B cell (primary cell): ENCODE results near the gene RPL23. TPM values are rescaled to one million over a fixed set of nuclear protein-coding genes. Genes with fewer than 3 reads are reported as not detected.

ENCODE experiments used
- ATAC-seq: fragments of 200-7000 bp; cut with Tn5 transposase; one replicate; pipeline ENCODE4 v1.10.0; 2021; ENCODE audit warnings: low read depth, mild to moderate bottlenecking, moderate number of reproducible peaks, moderate library complexity
- CTCF ChIA-PET: fragments of 350-600 bp; sonication (Branson Sonifier 250); formaldehyde crosslinking; loops from one replicate; lab custom pipeline; 2021; ENCODE audit warnings: antibody characterized with exemption, inconsistent platforms; lab: Charles Lee
- POLR2A ChIA-PET: fragments of 350-600 bp; sonication (Branson Sonifier 250); formaldehyde crosslinking; loops from one replicate; lab custom pipeline; 2021; ENCODE audit warnings: antibody characterized with exemption; lab: Charles Lee
- DNase-seq: peaks from one replicate; pipeline ENCODE4 v3.0.0; 2013
- H2AFZ ChIP-seq: 2 replicates; pipeline ENCODE4 v1.6.1; 2012; ENCODE audit warnings: mild to moderate bottlenecking, low read depth, low read length; ENCODE audit not compliant: insufficient read depth, poor library complexity, severe bottlenecking
- H3K27ac ChIP-seq, 2 donors: 1 replicate in 1 of 2; 2 replicates in 1 of 2; pipeline ENCODE4 v1.5.1; 2012 to 2013; ENCODE audit warnings: low read length in 2 of 2, mild to moderate bottlenecking in 2 of 2, moderate library complexity in 1 of 2
- H3K27me3 ChIP-seq, 4 experiments: fragments of 200-600 bp in 1 of 4; sonication (generic) in 1 of 4; replicated peaks in 1 of 4; 1 replicate in 2 of 4; 2 replicates in 2 of 4; pipeline versions ENCODE4 v1.6.1 to v1.7.0; 2013 to 2016; ENCODE audit warnings: low read length in 3 of 4, mild to moderate bottlenecking in 2 of 4, mixed read lengths in 1 of 4, moderate library complexity in 1 of 4; ENCODE audit not compliant: insufficient read depth in 4 of 4, control insufficient read depth in 3 of 4; ENCODE audit errors: control extremely low read depth in 1 of 4
- H3K36me3 ChIP-seq, 2 experiments: replicated peaks in 1 of 2; 1 replicate in 1 of 2; 2 replicates in 1 of 2; pipeline versions ENCODE4 v1.6.1 to v1.7.1; 2013; ENCODE audit warnings: low read length in 1 of 2; ENCODE audit not compliant: insufficient read depth in 2 of 2, control insufficient read depth in 1 of 2; ENCODE audit errors: control extremely low read depth in 1 of 2, extremely low read depth in 1 of 2
- H3K4me1 ChIP-seq, 2 donors: fragments of 200-600 bp in 1 of 2; sonication (generic) in 1 of 2; 1 replicate in 1 of 2; 2 replicates in 1 of 2; pipeline versions ENCODE4 v1.5.1 to v1.6.1; 2013 to 2017; ENCODE audit warnings: low read length in 2 of 2; ENCODE audit not compliant: control insufficient read depth in 2 of 2, insufficient read depth in 2 of 2
- H3K4me2 ChIP-seq: replicated peaks from 2 replicates; pipeline ENCODE3; 2012; ENCODE audit warnings: mild to moderate bottlenecking, low read depth, low read length; ENCODE audit not compliant: poor library complexity, severe bottlenecking
- H3K4me3 ChIP-seq, 5 experiments: fragments of 200-600 bp in 1 of 5; sonication (generic) in 1 of 5; 1 replicate in 3 of 5; 2 replicates in 2 of 5; pipeline versions ENCODE4 v1.5.1 to v1.7.0; 2011 to 2016; ENCODE audit warnings: low read length in 4 of 5, mild to moderate bottlenecking in 4 of 5, low read depth in 2 of 5, control low read depth in 1 of 5, moderate library complexity in 1 of 5; ENCODE audit not compliant: insufficient read depth in 1 of 5; ENCODE audit errors: control extremely low read depth in 1 of 5, extremely low read depth in 1 of 5
- H3K79me2 ChIP-seq: fragments of 200-600 bp; sonication (generic); one replicate; pipeline ENCODE4 v1.6.0; 2016; ENCODE audit warnings: low read length; ENCODE audit not compliant: control insufficient read depth, insufficient read depth
- H3K9ac ChIP-seq: fragments of 200-600 bp; sonication (generic); 2 replicates; pipeline ENCODE4 v1.6.1; 2017; ENCODE audit warnings: mild to moderate bottlenecking, low read length, moderate library complexity
- H3K9me3 ChIP-seq, 3 donors: one replicate each; pipeline versions ENCODE4 v1.6.1 to v1.7.1; 2013; ENCODE audit warnings: low read length in 2 of 3; ENCODE audit not compliant: control insufficient read depth in 2 of 3, insufficient read depth in 1 of 3; ENCODE audit errors: control extremely low read depth in 1 of 3
- H4K20me1 ChIP-seq: 2 replicates; pipeline ENCODE4 v1.6.0; 2012; ENCODE audit warnings: mild to moderate bottlenecking, low read length; ENCODE audit not compliant: insufficient read depth, control insufficient read depth, poor library complexity, severe bottlenecking
- H3K27ac Mint-ChIP-seq: one replicate; pipeline ENCODE4 v1.8.0; 2021; ENCODE audit warnings: mixed read lengths
- H3K27me3 Mint-ChIP-seq: one replicate; pipeline ENCODE4 v1.8.0; 2021; ENCODE audit warnings: mixed read lengths
- H3K4me1 Mint-ChIP-seq: one replicate; pipeline ENCODE4 v1.8.0; 2021; ENCODE audit warnings: mixed read lengths
- H3K4me3 Mint-ChIP-seq: one replicate; pipeline ENCODE4 v1.8.0; 2021; ENCODE audit warnings: mixed read lengths
- H3K9me3 Mint-ChIP-seq: one replicate; pipeline ENCODE4 v1.8.0; 2022; ENCODE audit warnings: mixed read lengths; ENCODE audit not compliant: insufficient read depth
- EZH2 ChIP-seq: IDR thresholded peaks from 2 replicates; pipeline ENCODE4 v1.6.1; 2012; ENCODE audit warnings: borderline replicate concordance, low read depth, mild to moderate bottlenecking, moderate library complexity, low read length; ENCODE audit not compliant: insufficient read depth, poor library complexity, severe bottlenecking
- whole genome bisulfite sequencing: methylation state at CpG from one replicate; pipeline ENCODE4 v1.1.5; 2013; ENCODE audit warnings: missing lambda C conversion rate; ENCODE audit not compliant: insufficient coverage; 5-methylcytosine and 5-hydroxymethylcytosine counted together
- intact Hi-C: fragments of 100-400 bp; cut with micrococcal nuclease; formaldehyde crosslinking; loops from one replicate; pipeline ENCODE4 v1.10.0; 2022
- polyA plus RNA-seq: library from polyadenylated mRNA; depleted of rRNA; stranded (reverse); fragments of >200 nt; gene quantifications from 2 replicates; pipeline ENCODE4 v1.2.3, GENCODE V29; 2012
- total RNA-seq, 2 donors: library from RNA; stranded (reverse); fragments of 120-200 nt in 1 of 2; gene quantifications; 1 replicate in 1 of 2; 2 replicates in 1 of 2; pipeline versions ENCODE4 v1.2.3 to v1.2.4, GENCODE V29; 2013 to 2022
- TF ChIP-seq, protein P1 (sequence below): fragments of 200-600 bp; IDR thresholded peaks from one replicate; pipeline ENCODE4 v1.8.0; 2022; ENCODE audit warnings: antibody characterized with exemption, mild to moderate bottlenecking

The RPL23 gene
- total and polyA plus RNA-seq, 2 donors (not counting 1 experiment from before 2014, with no cell fraction given) = 1,753 to 2,282 TPM

GRCh38 chr17:38799501-38800236 is 53.9 kb downstream of the RPL23 start, which contains the start of gene PIP4K2B:
TSS of gene PIP4K2B (minus strand) at chr17:38799556. CDS start at chr17:38799424, 132 bp downstream.
- H2AFZ ChIP-seq = peak within 1 kb of the TSS; percentile 92
- H3K27ac ChIP-seq = peak within 1 kb of the TSS; percentile 72 to 79
- peaks cover 34% of the 10 kb centered on the region for H3K4me1 Mint-ChIP-seq
- intact Hi-C loops = loop anchor here (1.0 to 2.0 kb wide), 5 partner anchors 26 to 97 kb away; partner anchors contain the start of genes CWC25, PSMB3 and RPL23
- H3K36me3 ChIP-seq = peaks cover 0 to 32% of the 10 kb centered on the region in 2 experiments
- H3K4me3 Mint-ChIP-seq = peak within 1 kb of the TSS; percentile 99
- H3K27me3 ChIP-seq = no peaks in the 10 kb centered on the region
- under 1% methylated on average over 59 of the region's 76 CpGs for WGBS
- H3K27me3 Mint-ChIP-seq = no peaks in the 10 kb centered on the region
- H3K27ac Mint-ChIP-seq = peak within 1 kb of the TSS; percentile 96
- peak; percentile 94 for DNase-seq
- H4K20me1 ChIP-seq = peaks cover 23% of the 10 kb centered on the region
- TF ChIP-seq, protein P1, sequence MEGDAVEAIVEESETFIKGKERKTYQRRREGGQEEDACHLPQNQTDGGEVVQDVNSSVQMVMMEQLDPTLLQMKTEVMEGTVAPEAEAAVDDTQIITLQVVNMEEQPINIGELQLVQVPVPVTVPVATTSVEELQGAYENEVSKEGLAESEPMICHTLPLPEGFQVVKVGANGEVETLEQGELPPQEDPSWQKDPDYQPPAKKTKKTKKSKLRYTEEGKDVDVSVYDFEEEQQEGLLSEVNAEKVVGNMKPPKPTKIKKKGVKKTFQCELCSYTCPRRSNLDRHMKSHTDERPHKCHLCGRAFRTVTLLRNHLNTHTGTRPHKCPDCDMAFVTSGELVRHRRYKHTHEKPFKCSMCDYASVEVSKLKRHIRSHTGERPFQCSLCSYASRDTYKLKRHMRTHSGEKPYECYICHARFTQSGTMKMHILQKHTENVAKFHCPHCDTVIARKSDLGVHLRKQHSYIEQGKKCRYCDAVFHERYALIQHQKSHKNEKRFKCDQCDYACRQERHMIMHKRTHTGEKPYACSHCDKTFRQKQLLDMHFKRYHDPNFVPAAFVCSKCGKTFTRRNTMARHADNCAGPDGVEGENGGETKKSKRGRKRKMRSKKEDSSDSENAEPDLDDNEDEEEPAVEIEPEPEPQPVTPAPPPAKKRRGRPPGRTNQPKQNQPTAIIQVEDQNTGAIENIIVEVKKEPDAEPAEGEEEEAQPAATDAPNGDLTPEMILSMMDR = no peak
- no peak for TF ChIP-seq EZH2
- peak within 1 kb of the TSS; percentile 91 for H3K9ac ChIP-seq
- peaks cover 0 to 2% (median 0%) of the 10 kb centered on the region in 3 donors for H3K9me3 ChIP-seq
- CTCF ChIA-PET = interaction anchor here (0.6 to 1.3 kb wide), 3 partner anchors 72 to 353 kb away, joined by 3 read pairs; no protein-coding TSS in a partner anchor
- peak within 1 kb of the TSS; percentile 88 for H3K4me2 ChIP-seq
- H3K79me2 ChIP-seq = peaks cover 46% of the 10 kb centered on the region
- H3K4me1 ChIP-seq = peaks cover 17 to 25% of the 10 kb centered on the region in 2 donors
- peak; percentile 84 for ATAC-seq
- peak within 1 kb of the TSS; percentile 64 to 88 (median 75) for H3K4me3 ChIP-seq
- H3K9me3 Mint-ChIP-seq = no peaks in the 10 kb centered on the region
- POLR2A ChIA-PET = interaction anchor here (0.8 to 1.3 kb wide), 6 partner anchors 24 to 354 kb away, joined by 3 to 6 read pairs (median 4); partner anchors contain the start of genes LASP1, PSMB3 and RPL23
